Right lobe of liver (tissue), 4 donors: Measurements from ENCODE around the gene PPA2.

Source experiments
- POLR2A ChIP-seq: fragments of 450-650 bp; IDR thresholded peaks from one replicate; pipeline ENCODE4 v1.6.1; 2017; ENCODE audit warnings: antibody characterized with exemption, mild to moderate bottlenecking
- TF ChIP-seq, protein P1 (sequence below), 4 donors: fragments of 200-600 bp in 3 of 4; fragments of 450-650 bp in 1 of 4; IDR thresholded peaks; one replicate each; pipeline versions ENCODE4 v1.5.1 to v1.8.0; 2016 to 2022; ENCODE audit warnings: antibody characterized with exemption in 4 of 4, mild to moderate bottlenecking in 2 of 4
- donor health status: DM: no; HTN: no; CAD: no.
- donor health status: DM: no; HTN: no; CAD: no.
- donor health status: DM: no; HTN: yes; CAD: no.

DNA sequence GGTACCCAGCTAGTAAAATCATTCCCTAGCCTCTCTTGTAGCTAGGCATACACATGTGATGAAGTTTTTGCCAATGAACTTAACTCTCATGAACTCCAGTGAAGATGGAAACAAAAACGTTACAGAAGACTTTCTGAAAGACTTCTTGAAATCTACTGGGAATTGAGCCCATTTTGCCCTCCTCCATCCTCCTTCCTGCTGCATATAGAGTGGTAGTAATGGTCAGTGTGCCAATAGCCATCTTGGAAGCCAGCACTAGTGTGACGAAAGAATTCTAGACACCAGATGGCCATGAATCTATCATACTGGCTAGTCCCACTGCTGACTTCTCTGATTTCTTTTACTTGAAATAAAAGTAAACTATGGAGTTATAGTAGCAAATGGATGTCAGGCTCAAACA lies 30.9 kb upstream of the PPA2 start:
- TF ChIP-seq, protein P1, sequence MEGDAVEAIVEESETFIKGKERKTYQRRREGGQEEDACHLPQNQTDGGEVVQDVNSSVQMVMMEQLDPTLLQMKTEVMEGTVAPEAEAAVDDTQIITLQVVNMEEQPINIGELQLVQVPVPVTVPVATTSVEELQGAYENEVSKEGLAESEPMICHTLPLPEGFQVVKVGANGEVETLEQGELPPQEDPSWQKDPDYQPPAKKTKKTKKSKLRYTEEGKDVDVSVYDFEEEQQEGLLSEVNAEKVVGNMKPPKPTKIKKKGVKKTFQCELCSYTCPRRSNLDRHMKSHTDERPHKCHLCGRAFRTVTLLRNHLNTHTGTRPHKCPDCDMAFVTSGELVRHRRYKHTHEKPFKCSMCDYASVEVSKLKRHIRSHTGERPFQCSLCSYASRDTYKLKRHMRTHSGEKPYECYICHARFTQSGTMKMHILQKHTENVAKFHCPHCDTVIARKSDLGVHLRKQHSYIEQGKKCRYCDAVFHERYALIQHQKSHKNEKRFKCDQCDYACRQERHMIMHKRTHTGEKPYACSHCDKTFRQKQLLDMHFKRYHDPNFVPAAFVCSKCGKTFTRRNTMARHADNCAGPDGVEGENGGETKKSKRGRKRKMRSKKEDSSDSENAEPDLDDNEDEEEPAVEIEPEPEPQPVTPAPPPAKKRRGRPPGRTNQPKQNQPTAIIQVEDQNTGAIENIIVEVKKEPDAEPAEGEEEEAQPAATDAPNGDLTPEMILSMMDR (IDR thresholded peaks at IDR 0.05): no peak
- no peak for TF ChIP-seq POLR2A
